HEK293 (cell line): Measurements from ENCODE around the gene TMEM208.

ENCODE experiments used
- CTCF ChIA-PET: fragments of 350-600 bp; formaldehyde crosslinking; extraction: SDS; loops from one replicate; lab custom pipeline; 2021; ENCODE audit warnings: antibody characterized with exemption; lab: Yijun Ruan, JAX
- POLR2A ChIA-PET: fragments of 300-600 bp; formaldehyde crosslinking; extraction: SDS; loops from one replicate; lab custom pipeline; 2020; ENCODE audit warnings: antibody characterized with exemption, inconsistent platforms; lab: Yijun Ruan, JAX
- H3K27ac ChIP-seq: fragments of 200-500 bp; sonication (Bioruptor generic); 2 replicates; pipeline ENCODE4 v1.5.1; 2014; ENCODE audit warnings: low read depth, low read length, control low read depth, inconsistent platforms; ENCODE audit errors: extremely low read depth
- H3K36me3 ChIP-seq, 2 experiments: fragments of 200-500 bp in 1 of 2; sonication (Bioruptor generic) in 1 of 2; 1 replicate in 1 of 2; 2 replicates in 1 of 2; pipeline ENCODE4 v1.5.1; 2014 to 2017; ENCODE audit warnings: inconsistent platforms in 2 of 2, low read length in 2 of 2; ENCODE audit not compliant: control insufficient read depth in 2 of 2, insufficient read depth in 1 of 2
- H3K4me1 ChIP-seq: fragments of 200-500 bp; sonication (Bioruptor generic); 2 replicates; pipeline ENCODE4 v1.5.1; 2014; ENCODE audit warnings: mild to moderate bottlenecking, low read length, inconsistent platforms; ENCODE audit not compliant: control insufficient read depth, insufficient read depth
- H3K4me3 ChIP-seq: 2 replicates; pipeline ENCODE4 v1.5.1; 2011; ENCODE audit warnings: low read depth, mild to moderate bottlenecking, control low read depth, low read length, moderate library complexity
- H3K9me3 ChIP-seq: fragments of 200-500 bp; sonication (Bioruptor generic); 2 replicates; pipeline ENCODE4 v1.5.1; 2014; ENCODE audit warnings: low read depth, low read length, inconsistent platforms; ENCODE audit not compliant: control insufficient read depth, insufficient read depth
- BCL11A ChIP-seq: fragments of 450-650 bp; formaldehyde crosslinking; IDR thresholded peaks from 2 replicates; pipeline ENCODE4 v1.5.1; 2016; ENCODE audit warnings: low read depth, missing biosample characterization, missing genetic modification characterization
- EGR2 ChIP-seq: fragments of 450-650 bp; formaldehyde crosslinking; IDR thresholded peaks from 2 replicates; pipeline ENCODE4 v1.5.1; 2016; ENCODE audit warnings: low read depth, missing biosample characterization, missing genetic modification characterization
- GFI1B ChIP-seq: fragments of 450-650 bp; formaldehyde crosslinking; IDR thresholded peaks from 2 replicates; pipeline ENCODE4 v1.5.1; 2016; ENCODE audit warnings: missing biosample characterization, missing genetic modification characterization
- MZF1 ChIP-seq: fragments of 450-650 bp; formaldehyde crosslinking; IDR thresholded peaks from 2 replicates; pipeline ENCODE4 v1.5.1; 2017; ENCODE audit warnings: missing biosample characterization, missing genetic modification characterization, borderline replicate concordance
- OSR2 ChIP-seq: fragments of 450-650 bp; formaldehyde crosslinking; IDR thresholded peaks from 2 replicates; pipeline ENCODE4 v1.5.1; 2016; ENCODE audit warnings: missing biosample characterization, missing genetic modification characterization
- ZBTB48 ChIP-seq: fragments of 450-650 bp; formaldehyde crosslinking; IDR thresholded peaks from 2 replicates; pipeline ENCODE4 v1.5.1; 2016; ENCODE audit warnings: missing biosample characterization, missing genetic modification characterization
- ZNF133 ChIP-seq: fragments of 450-650 bp; formaldehyde crosslinking; IDR thresholded peaks from 2 replicates; pipeline ENCODE4 v1.5.1; 2016; ENCODE audit warnings: missing biosample characterization, missing genetic modification characterization
- ZNF184 ChIP-seq: fragments of 450-650 bp; IDR thresholded peaks from 2 replicates; pipeline ENCODE4 v1.5.1; 2018; ENCODE audit warnings: missing biosample characterization, mild to moderate bottlenecking, missing genetic modification characterization
- ZNF292 ChIP-seq: fragments of 450-650 bp; formaldehyde crosslinking; IDR thresholded peaks from 2 replicates; pipeline ENCODE4 v1.5.1; 2016; ENCODE audit warnings: low read depth, missing biosample characterization, missing genetic modification characterization, borderline replicate concordance
- ZNF335 ChIP-seq: fragments of 450-650 bp; formaldehyde crosslinking; conservative IDR thresholded peaks from 2 replicates; pipeline ENCODE4 v1.5.1; 2016; ENCODE audit warnings: missing biosample characterization, missing genetic modification characterization
- ZNF426 ChIP-seq: fragments of 450-650 bp; formaldehyde crosslinking; IDR thresholded peaks from 2 replicates; pipeline ENCODE4 v1.5.1; 2017; ENCODE audit warnings: missing biosample characterization, missing genetic modification characterization, mild to moderate bottlenecking, inconsistent platforms, moderate library complexity
- ZNF521 ChIP-seq: fragments of 450-650 bp; formaldehyde crosslinking; IDR thresholded peaks from 2 replicates; pipeline ENCODE4 v1.5.1; 2017; ENCODE audit warnings: missing biosample characterization, mild to moderate bottlenecking, missing genetic modification characterization
- ZNF529 ChIP-seq: fragments of 450-650 bp; formaldehyde crosslinking; IDR thresholded peaks from 2 replicates; pipeline ENCODE4 v1.5.1; 2017; ENCODE audit warnings: missing genetic modification characterization, missing biosample characterization; ENCODE audit not compliant: insufficient replicate concordance
- ZNF548 ChIP-seq: fragments of 450-650 bp; formaldehyde crosslinking; IDR thresholded peaks from 2 replicates; pipeline ENCODE4 v1.5.1; 2016; ENCODE audit warnings: missing biosample characterization, missing genetic modification characterization
- ZNF549 ChIP-seq: fragments of 450-650 bp; IDR thresholded peaks from 2 replicates; pipeline ENCODE4 v1.5.1; 2018; ENCODE audit warnings: missing biosample characterization, missing genetic modification characterization, mild to moderate bottlenecking, inconsistent platforms, moderate library complexity
- ZNF677 ChIP-seq: fragments of 450-650 bp; IDR thresholded peaks from 2 replicates; pipeline ENCODE4 v1.5.0; 2018; ENCODE audit warnings: missing biosample characterization, mild to moderate bottlenecking, missing genetic modification characterization, moderate library complexity
- ZNF707 ChIP-seq: fragments of 450-650 bp; formaldehyde crosslinking; IDR thresholded peaks from 2 replicates; pipeline ENCODE4 v1.5.1; 2016; ENCODE audit warnings: missing biosample characterization, missing genetic modification characterization
- ZNF768 ChIP-seq: fragments of 450-650 bp; formaldehyde crosslinking; IDR thresholded peaks from 2 replicates; pipeline ENCODE4 v1.5.1; 2018; ENCODE audit warnings: missing biosample characterization, mild to moderate bottlenecking, missing genetic modification characterization
- ZXDB ChIP-seq: fragments of 450-650 bp; formaldehyde crosslinking; IDR thresholded peaks from 2 replicates; pipeline ENCODE4 v1.5.1; 2016; ENCODE audit warnings: missing biosample characterization, missing genetic modification characterization
- TF ChIP-seq, protein P1 (sequence below): IDR thresholded peaks from 2 replicates; pipeline ENCODE4 v1.6.1; 2011; ENCODE audit warnings: mild to moderate bottlenecking, low read depth, low read length, borderline replicate concordance
- TF ChIP-seq, protein P2 (sequence below): fragments of 450-650 bp; formaldehyde crosslinking; IDR thresholded peaks from 2 replicates; pipeline ENCODE4 v1.5.1; 2017; ENCODE audit warnings: missing biosample characterization, missing genetic modification characterization
- TF ChIP-seq, protein P3 (sequence below): fragments of 450-650 bp; formaldehyde crosslinking; IDR thresholded peaks from 2 replicates; pipeline ENCODE4 v1.5.1; 2016; ENCODE audit warnings: missing biosample characterization, missing genetic modification characterization
- TF ChIP-seq, protein P4 (sequence below): fragments of 450-650 bp; formaldehyde crosslinking; IDR thresholded peaks from 2 replicates; pipeline ENCODE4 v1.5.1; 2016; ENCODE audit warnings: missing biosample characterization, missing genetic modification characterization
- TF ChIP-seq, protein P5 (sequence below): fragments of 450-650 bp; formaldehyde crosslinking; IDR thresholded peaks from 2 replicates; pipeline ENCODE4 v1.5.1; 2016; ENCODE audit warnings: missing biosample characterization, missing genetic modification characterization

TMEM208 gene

DNA sequence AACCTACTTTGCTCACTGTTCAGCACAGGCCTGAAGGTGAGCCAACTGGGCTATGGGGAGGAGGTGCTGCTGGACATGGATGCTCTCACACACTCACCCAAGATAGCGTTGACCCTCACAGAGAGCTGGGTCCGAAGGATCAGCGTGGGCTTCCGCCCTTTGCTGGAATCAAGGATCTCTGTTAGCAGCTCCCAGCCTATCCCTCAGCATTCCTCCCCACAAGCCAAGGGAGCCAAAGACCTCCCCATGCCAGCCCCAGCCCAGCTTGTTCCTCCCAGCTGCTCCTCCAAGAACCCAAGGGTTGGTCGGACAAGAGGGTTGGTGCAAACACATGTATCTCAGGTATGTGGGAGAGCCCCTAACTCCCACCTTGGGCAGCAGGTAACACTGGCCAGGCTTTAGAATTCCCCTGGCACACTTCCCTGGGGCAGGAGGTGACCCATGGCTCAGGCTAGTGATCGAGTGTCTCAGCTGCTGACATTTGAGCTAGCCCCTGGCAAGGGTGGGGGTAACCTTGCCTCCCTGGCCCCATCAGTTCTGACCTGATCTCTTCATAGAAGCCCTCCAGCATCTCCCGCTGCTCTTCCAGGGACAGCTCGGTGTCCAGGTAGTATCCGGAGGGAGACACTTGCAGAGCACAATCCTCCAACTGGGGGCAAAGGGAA is 12.0 kb downstream of the TMEM208 start:
- H3K4me1 ChIP-seq: no peaks in the 10 kb centered on the region; the same call in 1 of the 2 replicates
- H3K36me3 ChIP-seq: peaks cover 4 to 60% of the 10 kb centered on the region in 2 experiments; a peak in 2 of 3 replicates
- no peak overlapping the region for H3K4me3 ChIP-seq
- ChIA-PET POLR2A (interaction anchor here (1.9 to 4.0 kb wide), 2 partner anchors 11 to 12 kb away, joined by 6 to 25 read pairs; partner anchors contain the start of gene TMEM208), CTCF (interaction anchor here (0.5 to 1.5 kb wide), 6 partner anchors 12 to 464 kb away, joined by 3 to 5 read pairs (median 4); partner anchors contain the start of genes NOL3 and TMEM208)
- no peaks in the 10 kb centered on the region for H3K9me3 ChIP-seq
- no peak for TF ChIP-seq MZF1 (tag by site-specific recombination)
- no peak for TF ChIP-seq ZNF529 (tag by site-specific recombination)
- no peak for TF ChIP-seq ZNF184 (tag by site-specific recombination)
- TF ChIP-seq ZNF292 (tag by site-specific recombination): no peak
- TF ChIP-seq ZNF133 (tag by site-specific recombination): no peak
- no peak for TF ChIP-seq ZXDB (tag by site-specific recombination)
- TF ChIP-seq ZNF707 (tag by site-specific recombination): no peak
- TF ChIP-seq ZNF521 (tag by site-specific recombination): no peak
- no peak for TF ChIP-seq BCL11A (tag by site-specific recombination)
- TF ChIP-seq ZBTB48: no peak
- TF ChIP-seq, protein P1, sequence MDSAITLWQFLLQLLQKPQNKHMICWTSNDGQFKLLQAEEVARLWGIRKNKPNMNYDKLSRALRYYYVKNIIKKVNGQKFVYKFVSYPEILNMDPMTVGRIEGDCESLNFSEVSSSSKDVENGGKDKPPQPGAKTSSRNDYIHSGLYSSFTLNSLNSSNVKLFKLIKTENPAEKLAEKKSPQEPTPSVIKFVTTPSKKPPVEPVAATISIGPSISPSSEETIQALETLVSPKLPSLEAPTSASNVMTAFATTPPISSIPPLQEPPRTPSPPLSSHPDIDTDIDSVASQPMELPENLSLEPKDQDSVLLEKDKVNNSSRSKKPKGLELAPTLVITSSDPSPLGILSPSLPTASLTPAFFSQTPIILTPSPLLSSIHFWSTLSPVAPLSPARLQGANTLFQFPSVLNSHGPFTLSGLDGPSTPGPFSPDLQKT: no peak
- no peak for TF ChIP-seq ZNF768 (tag by site-specific recombination)
- TF ChIP-seq, protein P2, sequence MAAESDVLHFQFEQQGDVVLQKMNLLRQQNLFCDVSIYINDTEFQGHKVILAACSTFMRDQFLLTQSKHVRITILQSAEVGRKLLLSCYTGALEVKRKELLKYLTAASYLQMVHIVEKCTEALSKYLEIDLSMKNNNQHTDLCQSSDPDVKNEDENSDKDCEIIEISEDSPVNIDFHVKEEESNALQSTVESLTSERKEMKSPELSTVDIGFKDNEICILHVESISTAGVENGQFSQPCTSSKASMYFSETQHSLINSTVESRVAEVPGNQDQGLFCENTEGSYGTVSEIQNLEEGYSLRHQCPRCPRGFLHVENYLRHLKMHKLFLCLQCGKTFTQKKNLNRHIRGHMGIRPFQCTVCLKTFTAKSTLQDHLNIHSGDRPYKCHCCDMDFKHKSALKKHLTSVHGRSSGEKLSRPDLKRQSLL (tag by site-specific recombination): no peak
- H3K27ac ChIP-seq: no peak overlapping the region

DNA sequence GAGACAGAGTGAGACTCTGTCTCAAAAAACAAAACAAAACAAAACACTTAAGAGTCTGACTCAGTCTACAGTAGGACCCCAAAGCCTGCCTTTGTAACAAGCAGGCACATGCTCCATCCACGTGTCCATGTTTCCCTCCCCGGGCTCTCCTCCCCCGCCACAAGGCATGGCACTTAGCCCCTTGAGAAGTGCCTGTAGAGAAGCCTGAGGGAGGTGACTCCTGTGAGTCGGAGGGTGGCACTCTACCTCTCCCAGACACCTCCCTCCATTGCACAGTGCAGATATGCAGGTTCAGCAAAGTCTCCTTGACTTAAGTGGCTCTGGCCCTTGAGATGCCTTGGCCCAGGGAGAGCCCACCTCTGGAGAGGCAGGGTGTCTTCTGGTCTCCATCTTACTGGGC is 13.6 kb downstream of the TMEM208 start:
- H3K36me3 ChIP-seq: peaks cover 4 to 48% of the 10 kb centered on the region in 2 experiments; a peak in 2 of 3 replicates
- TF ChIP-seq ZNF677 (no peak), ZNF426 (tag by site-specific recombination) (no peak), EGR2 (no peak), ZNF335 (tag by site-specific recombination) (peak; percentile 68), ZNF548 (no peak), OSR2 (tag by site-specific recombination) (0 out of 2 replicates have a peak, but pooled peaks have one; percentile 19), GFI1B (tag by site-specific recombination) (no peak), ZNF549 (no peak)
- TF ChIP-seq, protein P3, sequence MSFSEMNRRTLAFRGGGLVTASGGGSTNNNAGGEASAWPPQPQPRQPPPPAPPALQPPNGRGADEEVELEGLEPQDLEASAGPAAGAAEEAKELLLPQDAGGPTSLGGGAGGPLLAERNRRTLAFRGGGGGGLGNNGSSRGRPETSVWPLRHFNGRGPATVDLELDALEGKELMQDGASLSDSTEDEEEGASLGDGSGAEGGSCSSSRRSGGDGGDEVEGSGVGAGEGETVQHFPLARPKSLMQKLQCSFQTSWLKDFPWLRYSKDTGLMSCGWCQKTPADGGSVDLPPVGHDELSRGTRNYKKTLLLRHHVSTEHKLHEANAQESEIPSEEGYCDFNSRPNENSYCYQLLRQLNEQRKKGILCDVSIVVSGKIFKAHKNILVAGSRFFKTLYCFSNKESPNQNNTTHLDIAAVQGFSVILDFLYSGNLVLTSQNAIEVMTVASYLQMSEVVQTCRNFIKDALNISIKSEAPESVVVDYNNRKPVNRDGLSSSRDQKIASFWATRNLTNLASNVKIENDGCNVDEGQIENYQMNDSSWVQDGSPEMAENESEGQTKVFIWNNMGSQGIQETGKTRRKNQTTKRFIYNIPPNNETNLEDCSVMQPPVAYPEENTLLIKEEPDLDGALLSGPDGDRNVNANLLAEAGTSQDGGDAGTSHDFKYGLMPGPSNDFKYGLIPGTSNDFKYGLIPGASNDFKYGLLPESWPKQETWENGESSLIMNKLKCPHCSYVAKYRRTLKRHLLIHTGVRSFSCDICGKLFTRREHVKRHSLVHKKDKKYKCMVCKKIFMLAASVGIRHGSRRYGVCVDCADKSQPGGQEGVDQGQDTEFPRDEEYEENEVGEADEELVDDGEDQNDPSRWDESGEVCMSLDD (tag by site-specific recombination): no peak
- TF ChIP-seq, protein P4, sequence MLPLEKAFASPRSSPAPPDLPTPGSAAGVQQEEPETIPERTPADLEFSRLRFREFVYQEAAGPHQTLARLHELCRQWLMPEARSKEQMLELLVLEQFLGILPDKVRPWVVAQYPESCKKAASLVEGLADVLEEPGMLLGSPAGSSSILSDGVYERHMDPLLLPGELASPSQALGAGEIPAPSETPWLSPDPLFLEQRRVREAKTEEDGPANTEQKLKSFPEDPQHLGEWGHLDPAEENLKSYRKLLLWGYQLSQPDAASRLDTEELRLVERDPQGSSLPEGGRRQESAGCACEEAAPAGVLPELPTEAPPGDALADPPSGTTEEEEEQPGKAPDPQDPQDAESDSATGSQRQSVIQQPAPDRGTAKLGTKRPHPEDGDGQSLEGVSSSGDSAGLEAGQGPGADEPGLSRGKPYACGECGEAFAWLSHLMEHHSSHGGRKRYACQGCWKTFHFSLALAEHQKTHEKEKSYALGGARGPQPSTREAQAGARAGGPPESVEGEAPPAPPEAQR (tag by site-specific recombination): no peak
- TF ChIP-seq, protein P5, sequence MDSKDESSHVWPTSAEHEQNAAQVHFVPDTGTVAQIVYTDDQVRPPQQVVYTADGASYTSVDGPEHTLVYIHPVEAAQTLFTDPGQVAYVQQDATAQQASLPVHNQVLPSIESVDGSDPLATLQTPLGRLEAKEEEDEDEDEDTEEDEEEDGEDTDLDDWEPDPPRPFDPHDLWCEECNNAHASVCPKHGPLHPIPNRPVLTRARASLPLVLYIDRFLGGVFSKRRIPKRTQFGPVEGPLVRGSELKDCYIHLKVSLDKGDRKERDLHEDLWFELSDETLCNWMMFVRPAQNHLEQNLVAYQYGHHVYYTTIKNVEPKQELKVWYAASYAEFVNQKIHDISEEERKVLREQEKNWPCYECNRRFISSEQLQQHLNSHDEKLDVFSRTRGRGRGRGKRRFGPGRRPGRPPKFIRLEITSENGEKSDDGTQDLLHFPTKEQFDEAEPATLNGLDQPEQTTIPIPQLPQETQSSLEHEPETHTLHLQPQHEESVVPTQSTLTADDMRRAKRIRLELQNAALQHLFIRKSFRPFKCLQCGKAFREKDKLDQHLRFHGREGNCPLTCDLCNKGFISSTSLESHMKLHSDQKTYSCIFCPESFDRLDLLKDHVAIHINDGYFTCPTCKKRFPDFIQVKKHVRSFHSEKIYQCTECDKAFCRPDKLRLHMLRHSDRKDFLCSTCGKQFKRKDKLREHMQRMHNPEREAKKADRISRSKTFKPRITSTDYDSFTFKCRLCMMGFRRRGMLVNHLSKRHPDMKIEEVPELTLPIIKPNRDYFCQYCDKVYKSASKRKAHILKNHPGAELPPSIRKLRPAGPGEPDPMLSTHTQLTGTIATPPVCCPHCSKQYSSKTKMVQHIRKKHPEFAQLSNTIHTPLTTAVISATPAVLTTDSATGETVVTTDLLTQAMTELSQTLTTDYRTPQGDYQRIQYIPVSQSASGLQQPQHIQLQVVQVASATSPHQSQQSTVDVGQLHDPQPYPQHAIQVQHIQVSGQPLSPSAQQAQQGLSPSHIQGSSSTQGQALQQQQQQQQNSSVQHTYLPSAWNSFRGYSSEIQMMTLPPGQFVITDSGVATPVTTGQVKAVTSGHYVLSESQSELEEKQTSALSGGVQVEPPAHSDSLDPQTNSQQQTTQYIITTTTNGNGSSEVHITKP (tag by site-specific recombination): peak; percentile 14; the same call in 1 of the 2 replicates
- no peak overlapping the region for H3K4me3 ChIP-seq
- H3K4me1 ChIP-seq: peaks cover under 1% of the 10 kb centered on the region; the same call in 1 of the 2 replicates
- ChIA-PET POLR2A (interaction anchor here (1.9 kb wide), 1 partner anchor 13 kb away, joined by 6 read pairs; the partner anchor contains the start of gene TMEM208), CTCF (no interaction called here)
- no peak overlapping the region for H3K27ac ChIP-seq
- no peaks in the 10 kb centered on the region for H3K9me3 ChIP-seq
